Measurements from ENCODE around the gene SLC9C1. TPM values are rescaled to one million over a fixed set of nuclear protein-coding genes. Genes with fewer than 3 reads are reported as not detected.

SLC9C1 gene
- total and polyA plus RNA-seq, 9 of the 15 experiments (the other 6 are each of a cell fraction or from before 2014, with no cell fraction given), result not detected

DNA sequence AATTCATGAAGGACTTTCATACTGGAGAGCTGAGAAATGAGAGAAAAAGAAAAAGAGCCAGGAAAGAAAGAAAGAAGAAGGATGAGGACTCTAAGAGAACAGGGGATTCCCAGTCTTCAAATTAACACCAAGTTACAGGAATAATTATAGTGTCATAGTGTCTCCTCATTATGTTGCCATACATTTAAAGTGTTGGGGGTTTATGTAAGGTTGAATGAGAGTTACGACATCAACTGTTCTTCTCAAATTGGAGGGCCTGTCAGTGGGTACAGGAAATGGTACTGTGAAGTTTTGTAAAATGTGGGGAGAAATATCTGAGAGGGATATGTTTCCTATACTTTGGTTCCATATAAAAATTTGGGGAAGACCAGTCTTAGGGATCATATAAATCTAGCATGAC is 26.7 kb upstream of the SLC9C1 start:
- H3K79me2 ChIP-seq (ENCODE audit: control insufficient read depth, insufficient read depth, low read length), result no peaks in the 10 kb centered on the region
- H3K36me3 ChIP-seq (ENCODE audit: control insufficient read depth, insufficient read depth, low read length), result no peaks in the 10 kb centered on the region
- H3K9me1 ChIP-seq (ENCODE audit: control insufficient read depth, insufficient read depth, low read length), result no peaks in the 10 kb centered on the region
- H3K4me3 ChIP-seq, result no peak overlapping the region
- no peaks in the 10 kb centered on the region for H4K20me1 ChIP-seq (replicated peaks; ENCODE audit: control insufficient read depth, insufficient read depth, low read length)
- in situ Hi-C loops (cut with MboI) (loop anchor here (25.0 kb wide), 1 partner anchor 192 kb away; no protein-coding TSS in a partner anchor), intact Hi-C loops (cut with micrococcal nuclease) (no loop called here)
- POLR2A ChIA-PET, result no interaction called here
- WGBS (ENCODE audit: insufficient coverage, low coverage, missing lambda C conversion rate), result 0% methylated on average over 1 of the region's 1 CpG
- BruUV-seq (replicated peaks), result no TSS peak
- no peak for ATAC-seq
- no peaks in the 10 kb centered on the region for H3K27me3 ChIP-seq (ENCODE audit: control insufficient read depth in 2 of 2, insufficient read depth in 2 of 2, low read length in 2 of 2)
- no peaks in the 10 kb centered on the region for H3K9me3 ChIP-seq (replicated peaks; ENCODE audit: control insufficient read depth, insufficient read depth, low read depth, low read length)
- no peak overlapping the region for H3K4me2 ChIP-seq (ENCODE audit: insufficient read depth, low read length)
- no peak for FAIRE-seq
- no peak overlapping the region for H3K9ac ChIP-seq (ENCODE audit: insufficient read depth in 1 of 2, low read depth in 2 of 2, low read length in 2 of 2)
- DNase-seq (ENCODE audit: extremely low read depth in 1 of 4, low spot score in 3 of 4), result no peak
- TF ChIP-seq ETV6 (IDR thresholded peaks at IDR 0.05; ENCODE audit: borderline replicate concordance in 1 of 2, low read depth in 2 of 2, low read length in 1 of 2) (no peak), ETV6 (CRISPR knock-in tag; IDR thresholded peaks at IDR 0.05; ENCODE audit: borderline replicate concordance) (no peak), TGIF2 (CRISPR knock-in tag; IDR thresholded peaks at IDR 0.05) (no peak), HNRNPLL (IDR thresholded peaks at IDR 0.05; ENCODE audit: low read depth, low read length, poor library complexity, severe bottlenecking) (no peak), NCOA1 (IDR thresholded peaks at IDR 0.05; ENCODE audit: low read depth) (no peak), CEBPG (CRISPR knock-in tag; IDR thresholded peaks at IDR 0.05) (no peak), CEBPG (tag; conservative IDR thresholded peaks at IDR 0.05 in 1 of 2, IDR thresholded peaks at IDR 0.05 in 1 of 2) (no peak), HNRNPK (IDR thresholded peaks at IDR 0.05; ENCODE audit: low read depth, low read length, poor library complexity, severe bottlenecking) (no peak), ZNF277 (CRISPR knock-in tag; IDR thresholded peaks at IDR 0.05; ENCODE audit: borderline replicate concordance) (no peak), ZC3H11A (IDR thresholded peaks at IDR 0.05; ENCODE audit: low read depth, low read length) (no peak), PCBP2 (IDR thresholded peaks at IDR 0.05; ENCODE audit: low read depth, low read length, poor library complexity, severe bottlenecking) (no peak), PHF20 (IDR thresholded peaks at IDR 0.05; ENCODE audit: partially characterized antibody) (no peak), ZNF384 (IDR thresholded peaks at IDR 0.05; ENCODE audit: low read depth, low read length) (no peak), ARID2 (IDR thresholded peaks at IDR 0.05) (no peak), CC2D1A (IDR thresholded peaks at IDR 0.05) (no peak), HDAC6 (IDR thresholded peaks at IDR 0.05; ENCODE audit: low read depth, low read length) (no peak)
- TF ChIP-seq, protein P1, sequence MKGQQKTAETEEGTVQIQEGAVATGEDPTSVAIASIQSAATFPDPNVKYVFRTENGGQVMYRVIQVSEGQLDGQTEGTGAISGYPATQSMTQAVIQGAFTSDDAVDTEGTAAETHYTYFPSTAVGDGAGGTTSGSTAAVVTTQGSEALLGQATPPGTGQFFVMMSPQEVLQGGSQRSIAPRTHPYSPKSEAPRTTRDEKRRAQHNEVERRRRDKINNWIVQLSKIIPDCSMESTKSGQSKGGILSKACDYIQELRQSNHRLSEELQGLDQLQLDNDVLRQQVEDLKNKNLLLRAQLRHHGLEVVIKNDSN (CRISPR knock-in tag; IDR thresholded peaks at IDR 0.05), result no peak
- CTCF ChIA-PET (ENCODE audit: low intra/inter-chr PET ratio), result no interaction called here
- no peak overlapping the region for H2AFZ ChIP-seq (ENCODE audit: low read depth, low read length)
- H3K4me1 ChIP-seq (replicated peaks in 1 of 2; ENCODE audit: control insufficient read depth in 2 of 2, insufficient read depth in 2 of 2, low read length in 2 of 2), result no peaks in the 10 kb centered on the region
- no peak overlapping the region for H3K27ac ChIP-seq (ENCODE audit: extremely low read depth, low read depth, low read length)
